Mucosa of descending colon (tissue), 3 donors: ENCODE results near the gene PRDM5. TPM values are rescaled to one million over a fixed set of nuclear protein-coding genes. Genes with fewer than 3 reads are reported as not detected.

Experiments
- ATAC-seq: fragments of 200-7000 bp; cut with Tn5 transposase; one replicate; pipeline ENCODE4 v1.9.1; 2020; ENCODE audit warnings: mild to moderate bottlenecking, moderate library complexity
- DNase-seq, 3 donors: peaks; one replicate each; pipeline ENCODE4 v3.0.0-alpha.2; 2020
- H3K36me3 ChIP-seq: fragments of 200-600 bp; one replicate; pipeline ENCODE4 v1.8.0; 2021; ENCODE audit warnings: low read depth, mild to moderate bottlenecking
- H3K4me1 ChIP-seq: fragments of 200-600 bp; one replicate; pipeline ENCODE4 v1.8.0; 2021; ENCODE audit warnings: low read depth, mild to moderate bottlenecking
- H3K4me3 ChIP-seq: fragments of 200-600 bp; one replicate; pipeline ENCODE4 v1.8.0; 2021; ENCODE audit warnings: mild to moderate bottlenecking
- H3K9me3 ChIP-seq: fragments of 200-600 bp; one replicate; pipeline ENCODE4 v1.8.0; 2021; ENCODE audit warnings: mild to moderate bottlenecking
- CTCF ChIP-seq: fragments of 200-600 bp; IDR thresholded peaks from one replicate; pipeline ENCODE4 v1.8.0; 2022; ENCODE audit warnings: antibody characterized with exemption, mild to moderate bottlenecking
- intact Hi-C, 2 donors: fragments of 100-400 bp; cut with DNase I in 1 of 2; cut with micrococcal nuclease in 1 of 2; formaldehyde crosslinking; loops; one replicate each; pipeline versions ENCODE4 v1.11.0 to v1.11.1; 2022; cut with DNase I, micrococcal nuclease
- total RNA-seq, 3 donors: library from RNA; stranded (reverse); fragmentation: NEBNext Ultra II Directional in 2 of 3; extraction: Animal tissue kit (Norgen Biotek cat#: 25700) in 2 of 3; gene quantifications; one replicate each; pipeline versions ENCODE4 v1.2.1 to v1.2.4, GENCODE V29; 2021 to 2023
- donor health status: DM: no; HTN: no; CAD: no; lungs with moderate emphysema.
- donor health status: DM: no; HTN: no; CAD: no.
- donor health status: DM: no; HTN: yes; CAD: no.

PRDM5 gene
- total RNA-seq, 3 donors from 2014 or later: 8.7 to 12.2 (median 10.2) TPM

GRCh38 chr4:120920666-120921065 is 1.9 kb downstream of the PRDM5 start:
- intact Hi-C loops: no loop called here
- Histone ChIP-seq H3K36me3 (no peaks in the 10 kb centered on the region), H3K9me3 (no peaks in the 10 kb centered on the region), H3K4me1 (peaks cover 4% of the 10 kb centered on the region), H3K4me3 (no peak overlapping the region)
- ATAC-seq (no peak), DNase-seq (no peak)
- no peak for TF ChIP-seq CTCF

- DNase-seq: no peak
- intact Hi-C loops: no loop called here
- H3K36me3 ChIP-seq: no peaks in the 10 kb centered on the region
- H3K9me3 ChIP-seq: no peaks in the 10 kb centered on the region
- no peak for ATAC-seq
- no peak overlapping the region for H3K4me3 ChIP-seq
- TF ChIP-seq CTCF: no peak
- H3K4me1 ChIP-seq: peaks cover 4% of the 10 kb centered on the region
Measured at GRCh38 chr4:120919358-120919757, 3.2 kb downstream of the PRDM5 start.

- Histone ChIP-seq H3K9me3 (no peaks in the 10 kb centered on the region), H3K36me3 (no peaks in the 10 kb centered on the region), H3K4me3 (no peak overlapping the region), H3K4me1 (peaks cover 4% of the 10 kb centered on the region)
- ATAC-seq: no peak
- DNase-seq: peak in 2 of 3 donors; percentile 21 to 31
- no peak for TF ChIP-seq CTCF
- intact Hi-C loops: no loop called here
Measured at GRCh38 chr4:120918788-120919187, 3.7 kb downstream of the PRDM5 start.

GRCh38 chr4:120918092-120918491 is 4.4 kb downstream of the PRDM5 start:
- H3K9me3 ChIP-seq: no peaks in the 10 kb centered on the region
- no peaks in the 10 kb centered on the region for H3K36me3 ChIP-seq
- intact Hi-C loops: no loop called here
- ATAC-seq (no peak), DNase-seq (no peak)
- peaks cover 4% of the 10 kb centered on the region for H3K4me1 ChIP-seq
- TF ChIP-seq CTCF: no peak
- no peak overlapping the region for H3K4me3 ChIP-seq

GRCh38 chr4:120916937-120917336 is 5.6 kb downstream of the PRDM5 start:
- H3K36me3 ChIP-seq: no peaks in the 10 kb centered on the region
- no peak for DNase-seq
- no peak overlapping the region for H3K4me3 ChIP-seq
- ATAC-seq: no peak
- no peak for TF ChIP-seq CTCF
- no peaks in the 10 kb centered on the region for H3K9me3 ChIP-seq
- intact Hi-C loops: no loop called here
- H3K4me1 ChIP-seq: peaks cover 4% of the 10 kb centered on the region

- no peak for TF ChIP-seq CTCF
- ATAC-seq: no peak
Measured at GRCh38 chr4:120915336-120915735, 7.2 kb downstream of the PRDM5 start.

More at GRCh38 chr4:120915336-120915735, 7.2 kb downstream of the PRDM5 start:
- intact Hi-C loops: no loop called here
- Histone ChIP-seq H3K9me3 (no peaks in the 10 kb centered on the region), H3K4me1 (no peaks in the 10 kb centered on the region), H3K4me3 (no peak overlapping the region), H3K36me3 (no peaks in the 10 kb centered on the region)
- DNase-seq: no peak
